Kidney (tissue), 14 donors: ENCODE measurements around the gene ASMTL. TPM values are rescaled to one million over a fixed set of nuclear protein-coding genes. Genes with fewer than 3 reads are reported as not detected.

Source experiments
- DNase-seq, 5 donors: peaks; one replicate each; pipeline ENCODE4 v3.0.0-alpha.2; 2013 to 2020
- FAIRE-seq: peaks from 2 replicates; lab custom pipeline; 2012; peaks lifted over from hg19 to GRCh38; lab: Jason Lieb, UNC
- H3K27ac ChIP-seq, 2 donors: one replicate each; pipeline ENCODE4 v1.7.0; 2013; ENCODE audit warnings: low read depth in 2 of 2, low read length in 2 of 2, inconsistent platforms in 1 of 2
- H3K27me3 ChIP-seq: one replicate; pipeline ENCODE4 v1.7.1; 2013; ENCODE audit warnings: low read length, inconsistent platforms; ENCODE audit not compliant: control insufficient read depth, insufficient read depth
- H3K36me3 ChIP-seq, 3 donors: one replicate each; pipeline versions ENCODE4 v1.7.0 to v1.7.1; 2013; ENCODE audit warnings: low read length in 3 of 3, control low read depth in 1 of 3, inconsistent platforms in 1 of 3; ENCODE audit not compliant: insufficient read depth in 3 of 3, control insufficient read depth in 2 of 3
- H3K4me1 ChIP-seq, 3 donors: one replicate each; pipeline versions ENCODE4 v1.7.0 to v1.7.1; 2013; ENCODE audit warnings: low read length in 3 of 3, inconsistent platforms in 1 of 3, low read depth in 1 of 3; ENCODE audit not compliant: control insufficient read depth in 2 of 3, insufficient read depth in 2 of 3
- H3K4me3 ChIP-seq, 3 donors: one replicate each; pipeline versions ENCODE4 v1.7.0 to v1.8.1; 2013; ENCODE audit warnings: low read length in 3 of 3, control low read depth in 1 of 3, inconsistent platforms in 1 of 3
- H3K9ac ChIP-seq, 3 donors: one replicate each; pipeline versions ENCODE4 v1.7.0 to v1.7.1; 2013; ENCODE audit warnings: low read length in 3 of 3, control low read depth in 1 of 3, inconsistent platforms in 1 of 3
- H3K9me3 ChIP-seq, 3 donors: one replicate each; pipeline versions ENCODE4 v1.7.0 to v1.7.1; 2013; ENCODE audit warnings: low read length in 3 of 3, control low read depth in 1 of 3, inconsistent platforms in 1 of 3; ENCODE audit not compliant: control insufficient read depth in 2 of 3, insufficient read depth in 1 of 3
- intact Hi-C: fragments of 100-400 bp; cut with DNase I; formaldehyde crosslinking; loops from one replicate; pipeline ENCODE4 v1.11.1; 2022
- polyA plus RNA-seq: library from polyadenylated mRNA; stranded (reverse); fragments of 350-450 nt; fragmentation: Illumina TruSeq; extraction: RNeasy Lipid Tissue Mini Kit (QIAGEN cat#74804); gene quantifications from one replicate; pipeline ENCODE4 v1.2.3, GENCODE V29; 2014; ENCODE audit warnings: low read depth, low replicate concordance; ENCODE audit not compliant: insufficient read depth
- total RNA-seq: library from RNA; stranded (reverse); fragmentation: NEBNext Ultra II Directional; extraction: Animal tissue kit (Norgen Biotek cat#: 25700); gene quantifications from one replicate; pipeline ENCODE4 v1.2.1, GENCODE V29; 2021
- TF ChIP-seq, protein P1 (sequence below): IDR thresholded peaks from 3 replicates; pipeline ENCODE4 v1.5.1; 2012; ENCODE audit warnings: mild to moderate bottlenecking, moderate library complexity, borderline replicate concordance; ENCODE audit not compliant: insufficient read depth; ENCODE audit errors: extremely low read depth
- donor health status: control.
- donor health status: control.
- donor health status: control.
- donor health status: control.
- donor health status: control.
- donor health status: DM: yes; HTN: yes; CAD: no.
- donor health status: Normal renal cell carcinoma (clear cell type).

Gene ASMTL
- total and polyA plus RNA-seq, 2 donors from 2014 or later = 29.9 to 33.3 TPM

DNA sequence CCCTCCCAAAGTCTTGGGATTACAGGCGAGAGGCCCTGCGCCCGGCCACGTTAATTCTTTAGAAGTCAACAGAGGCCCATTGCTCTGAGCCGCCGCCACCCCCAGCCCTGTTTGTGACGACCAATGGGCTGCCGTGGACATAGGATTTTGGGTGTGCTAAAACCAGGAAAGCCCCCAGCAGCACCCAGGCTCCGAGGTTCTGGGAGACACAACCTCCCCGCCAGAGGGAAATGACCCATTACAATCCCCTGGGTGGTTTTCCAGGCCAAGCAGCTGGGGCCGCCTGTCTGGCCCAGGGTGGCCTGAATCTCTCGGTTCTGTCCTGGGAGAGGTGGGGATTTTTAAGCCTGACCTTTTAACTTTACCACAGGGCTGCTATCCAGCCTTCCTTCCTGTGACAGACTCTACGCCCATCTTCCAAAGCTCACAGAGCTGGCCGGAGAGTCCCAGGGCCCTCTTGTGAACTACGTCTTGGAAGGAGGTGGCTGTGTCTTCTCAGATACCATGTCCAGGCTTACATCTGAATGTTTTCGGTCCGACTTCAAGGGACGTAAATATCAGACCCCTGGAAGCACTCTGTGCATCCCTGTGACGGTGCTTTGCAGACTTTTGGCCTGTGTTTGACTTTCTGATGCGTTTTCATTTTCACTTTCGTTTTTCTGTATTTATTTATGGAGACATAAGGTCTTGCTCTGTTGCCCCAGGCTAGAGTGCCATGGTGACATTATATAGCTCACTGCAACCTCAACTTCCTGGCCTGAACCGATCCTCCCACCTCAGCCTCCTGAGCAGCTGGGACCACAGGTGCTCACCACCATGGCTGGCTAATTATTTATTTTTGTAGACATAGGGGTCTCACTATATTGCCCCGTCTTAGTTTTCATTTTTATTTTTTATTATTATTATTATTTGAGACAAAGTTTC is 48.3 kb upstream of the ASMTL start:
- Histone ChIP-seq H3K4me1 (no peaks in the 10 kb centered on the region), H3K36me3 (no peaks in the 10 kb centered on the region), H3K27ac (peak overlapping the region; percentile 63 to 83), H3K27me3 (no peaks in the 10 kb centered on the region), H3K4me3 (peak overlapping the region in 1 of 3 donors; percentile 11), H3K9me3 (no peaks in the 10 kb centered on the region), H3K9ac (no peak overlapping the region)
- intact Hi-C loops = no loop called here
- TF ChIP-seq, protein P1, sequence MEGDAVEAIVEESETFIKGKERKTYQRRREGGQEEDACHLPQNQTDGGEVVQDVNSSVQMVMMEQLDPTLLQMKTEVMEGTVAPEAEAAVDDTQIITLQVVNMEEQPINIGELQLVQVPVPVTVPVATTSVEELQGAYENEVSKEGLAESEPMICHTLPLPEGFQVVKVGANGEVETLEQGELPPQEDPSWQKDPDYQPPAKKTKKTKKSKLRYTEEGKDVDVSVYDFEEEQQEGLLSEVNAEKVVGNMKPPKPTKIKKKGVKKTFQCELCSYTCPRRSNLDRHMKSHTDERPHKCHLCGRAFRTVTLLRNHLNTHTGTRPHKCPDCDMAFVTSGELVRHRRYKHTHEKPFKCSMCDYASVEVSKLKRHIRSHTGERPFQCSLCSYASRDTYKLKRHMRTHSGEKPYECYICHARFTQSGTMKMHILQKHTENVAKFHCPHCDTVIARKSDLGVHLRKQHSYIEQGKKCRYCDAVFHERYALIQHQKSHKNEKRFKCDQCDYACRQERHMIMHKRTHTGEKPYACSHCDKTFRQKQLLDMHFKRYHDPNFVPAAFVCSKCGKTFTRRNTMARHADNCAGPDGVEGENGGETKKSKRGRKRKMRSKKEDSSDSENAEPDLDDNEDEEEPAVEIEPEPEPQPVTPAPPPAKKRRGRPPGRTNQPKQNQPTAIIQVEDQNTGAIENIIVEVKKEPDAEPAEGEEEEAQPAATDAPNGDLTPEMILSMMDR = no peak
- FAIRE-seq = no peak
- DNase-seq = no peak

DNA sequence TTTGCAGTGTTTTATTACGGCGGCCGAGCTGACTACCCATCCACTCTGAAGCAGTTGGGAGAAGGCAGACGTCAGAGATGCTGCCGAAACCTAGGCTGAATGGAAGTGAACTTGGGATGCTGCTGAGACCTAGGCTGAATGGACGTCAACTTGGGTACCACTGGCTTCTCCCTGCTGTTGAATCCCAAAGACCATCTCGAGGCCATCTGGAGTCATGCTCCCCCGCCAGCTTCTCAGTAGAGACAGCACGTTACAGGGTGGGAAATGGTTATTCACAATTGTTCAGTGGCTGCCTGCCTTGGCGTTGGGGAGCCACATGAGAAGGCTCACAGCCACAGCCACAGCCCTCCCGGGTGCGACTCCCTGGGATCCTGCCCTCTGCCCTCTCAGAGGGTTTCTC is 43.4 kb upstream of the ASMTL start:
- H3K9ac ChIP-seq = no peak overlapping the region
- no peaks in the 10 kb centered on the region for H3K4me1 ChIP-seq
- DNase-seq = peak in 1 of 5 donors; percentile 22
- no peak overlapping the region for H3K4me3 ChIP-seq
- H3K9me3 ChIP-seq = peaks cover 0 to 7% (median 0%) of the 10 kb centered on the region in 3 donors
- H3K27ac ChIP-seq = no peak overlapping the region
- no peaks in the 10 kb centered on the region for H3K36me3 ChIP-seq
- H3K27me3 ChIP-seq = no peaks in the 10 kb centered on the region
- intact Hi-C loops = no loop called here
- TF ChIP-seq, protein P1 = no peak
- no peak for FAIRE-seq

DNA sequence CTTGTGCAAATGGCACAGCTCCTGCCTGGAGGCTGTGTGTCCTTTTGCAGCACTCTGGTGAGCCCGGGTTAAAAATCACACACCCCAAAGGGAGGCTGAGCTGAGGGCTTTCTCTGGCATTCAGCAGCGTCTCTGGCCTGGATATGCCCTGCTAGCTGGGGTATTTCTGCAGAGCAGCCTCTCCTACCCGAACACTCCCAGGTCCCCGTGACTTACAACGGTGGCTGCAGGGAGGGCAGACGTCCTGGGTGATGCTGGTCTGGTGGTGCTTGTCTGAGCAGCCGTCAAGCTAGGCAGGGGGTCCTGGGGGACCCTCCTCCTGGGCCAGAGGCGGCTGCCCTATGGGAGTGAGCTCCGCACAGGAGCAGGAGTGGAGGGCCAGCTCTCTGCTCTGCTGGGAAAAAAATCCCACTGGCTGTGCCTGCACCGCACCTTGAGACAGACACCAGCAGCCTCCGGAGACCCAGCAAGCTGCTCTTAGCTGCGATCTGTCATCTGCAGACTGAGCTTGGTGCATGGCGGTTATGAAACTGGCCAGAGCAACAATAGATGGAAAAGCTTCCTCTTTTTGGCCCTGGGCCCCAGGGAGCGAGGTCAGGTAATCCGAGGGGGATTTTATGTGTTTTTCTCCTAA is 41.3 kb upstream of the ASMTL start:
- no peak overlapping the region for H3K9ac ChIP-seq
- peak in 1 of 5 donors; percentile 47 for DNase-seq
- intact Hi-C loops = no loop called here
- FAIRE-seq = no peak
- no peaks in the 10 kb centered on the region for H3K36me3 ChIP-seq
- H3K9me3 ChIP-seq = peaks cover 0 to 7% (median 0%) of the 10 kb centered on the region in 3 donors
- H3K4me1 ChIP-seq = no peaks in the 10 kb centered on the region
- no peaks in the 10 kb centered on the region for H3K27me3 ChIP-seq
- no peak overlapping the region for H3K27ac ChIP-seq
- H3K4me3 ChIP-seq = no peak overlapping the region
- TF ChIP-seq, protein P1 = no peak
